Kidney (tissue), 14 donors: ENCODE measurements around the gene SEZ6L. TPM values are rescaled to one million over a fixed set of nuclear protein-coding genes. Genes with fewer than 3 reads are reported as not detected.

Experiments
- DNase-seq, 5 donors: peaks; one replicate each; pipeline ENCODE4 v3.0.0-alpha.2; 2013 to 2020
- FAIRE-seq: peaks from 2 replicates; lab custom pipeline; 2012; peaks lifted over from hg19 to GRCh38; lab: Jason Lieb, UNC
- H3K27ac ChIP-seq, 2 donors: one replicate each; pipeline ENCODE4 v1.7.0; 2013; ENCODE audit warnings: low read depth in 2 of 2, low read length in 2 of 2, inconsistent platforms in 1 of 2
- H3K27me3 ChIP-seq: one replicate; pipeline ENCODE4 v1.7.1; 2013; ENCODE audit warnings: low read length, inconsistent platforms; ENCODE audit not compliant: control insufficient read depth, insufficient read depth
- H3K36me3 ChIP-seq, 3 donors: one replicate each; pipeline versions ENCODE4 v1.7.0 to v1.7.1; 2013; ENCODE audit warnings: low read length in 3 of 3, control low read depth in 1 of 3, inconsistent platforms in 1 of 3; ENCODE audit not compliant: insufficient read depth in 3 of 3, control insufficient read depth in 2 of 3
- H3K4me1 ChIP-seq, 3 donors: one replicate each; pipeline versions ENCODE4 v1.7.0 to v1.7.1; 2013; ENCODE audit warnings: low read length in 3 of 3, inconsistent platforms in 1 of 3, low read depth in 1 of 3; ENCODE audit not compliant: control insufficient read depth in 2 of 3, insufficient read depth in 2 of 3
- H3K4me3 ChIP-seq, 3 donors: one replicate each; pipeline versions ENCODE4 v1.7.0 to v1.8.1; 2013; ENCODE audit warnings: low read length in 3 of 3, control low read depth in 1 of 3, inconsistent platforms in 1 of 3
- H3K9ac ChIP-seq, 3 donors: one replicate each; pipeline versions ENCODE4 v1.7.0 to v1.7.1; 2013; ENCODE audit warnings: low read length in 3 of 3, control low read depth in 1 of 3, inconsistent platforms in 1 of 3
- H3K9me3 ChIP-seq, 3 donors: one replicate each; pipeline versions ENCODE4 v1.7.0 to v1.7.1; 2013; ENCODE audit warnings: low read length in 3 of 3, control low read depth in 1 of 3, inconsistent platforms in 1 of 3; ENCODE audit not compliant: control insufficient read depth in 2 of 3, insufficient read depth in 1 of 3
- CTCF ChIP-seq: IDR thresholded peaks from 3 replicates; pipeline ENCODE4 v1.5.1; 2012; ENCODE audit warnings: mild to moderate bottlenecking, moderate library complexity, borderline replicate concordance; ENCODE audit not compliant: insufficient read depth; ENCODE audit errors: extremely low read depth
- intact Hi-C: fragments of 100-400 bp; cut with DNase I; formaldehyde crosslinking; loops from one replicate; pipeline ENCODE4 v1.11.1; 2022
- polyA plus RNA-seq: library from polyadenylated mRNA; stranded (reverse); fragments of 350-450 nt; fragmentation: Illumina TruSeq; extraction: RNeasy Lipid Tissue Mini Kit (QIAGEN cat#74804); gene quantifications from one replicate; pipeline ENCODE4 v1.2.3, GENCODE V29; 2014; ENCODE audit warnings: low read depth, low replicate concordance; ENCODE audit not compliant: insufficient read depth
- total RNA-seq: library from RNA; stranded (reverse); fragmentation: NEBNext Ultra II Directional; extraction: Animal tissue kit (Norgen Biotek cat#: 25700); gene quantifications from one replicate; pipeline ENCODE4 v1.2.1, GENCODE V29; 2021
- donor health status: control.
- donor health status: control.
- donor health status: control.
- donor health status: control.
- donor health status: control.
- donor health status: DM: yes; HTN: yes; CAD: no.
- donor health status: Normal renal cell carcinoma (clear cell type).

Gene SEZ6L
- total and polyA plus RNA-seq, 2 donors from 2014 or later = 0.09 to 0.19 TPM

- Histone ChIP-seq H3K27ac (no peak overlapping the region), H3K4me1 (no peaks in the 10 kb centered on the region), H3K27me3 (no peaks in the 10 kb centered on the region), H3K9ac (no peak overlapping the region), H3K9me3 (no peaks in the 10 kb centered on the region), H3K36me3 (no peaks in the 10 kb centered on the region), H3K4me3 (no peak overlapping the region)
- no peak for TF ChIP-seq CTCF
- intact Hi-C loops = no loop called here
- FAIRE-seq (no peak), DNase-seq (peak in 4 of 5 donors; percentile 31 to 69 (median 60))
These were observed 90.2 kb downstream of the SEZ6L start for GRCh38 chr22:26259510-26259909.

DNA sequence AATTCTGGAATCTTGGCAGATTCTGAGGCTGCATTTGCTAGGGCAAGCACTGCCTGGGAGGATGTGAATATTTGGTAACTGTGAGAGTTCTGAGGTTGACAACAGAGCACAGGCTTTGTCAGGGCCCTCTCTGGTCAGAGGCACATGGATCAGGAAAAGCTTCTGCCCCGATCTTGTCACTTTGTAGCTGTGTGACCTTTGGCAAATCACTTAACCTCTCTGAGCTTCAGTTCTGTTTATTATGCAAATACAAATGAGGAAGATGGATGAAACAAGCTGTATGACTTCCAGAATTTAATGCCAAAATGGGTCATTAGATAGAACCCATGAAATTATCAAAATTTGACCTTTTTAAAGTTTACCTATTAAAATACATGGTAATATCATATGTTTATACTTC, 94.9 kb downstream of the SEZ6L start:
- Histone ChIP-seq H3K4me1 (no peaks in the 10 kb centered on the region), H3K9ac (no peak overlapping the region), H3K36me3 (no peaks in the 10 kb centered on the region), H3K27ac (no peak overlapping the region), H3K9me3 (no peaks in the 10 kb centered on the region), H3K27me3 (no peaks in the 10 kb centered on the region), H3K4me3 (no peak overlapping the region)
- intact Hi-C loops = no loop called here
- FAIRE-seq (no peak), DNase-seq (no peak)
- TF ChIP-seq CTCF = no peak

DNA sequence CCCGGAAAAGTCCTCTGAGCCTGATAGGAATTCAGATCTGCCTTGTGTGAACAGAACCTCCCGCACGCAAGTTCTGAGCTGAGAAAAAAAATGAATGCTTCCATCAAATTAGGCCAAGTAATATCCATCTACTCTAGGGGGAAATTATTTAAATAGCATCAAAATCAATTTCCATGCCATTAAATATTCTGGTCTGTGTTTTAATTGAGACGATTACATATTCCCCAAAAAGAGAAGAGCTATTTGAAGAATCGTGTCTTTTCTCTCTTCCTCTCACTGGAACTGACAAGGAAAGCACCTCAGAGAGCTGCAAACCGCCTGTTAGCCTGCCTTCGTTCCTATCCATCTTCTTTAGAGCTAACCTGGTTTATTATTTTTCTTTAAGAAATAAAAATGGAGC, 96.0 kb downstream of the SEZ6L start:
- H3K4me1 ChIP-seq = no peaks in the 10 kb centered on the region
- H3K4me3 ChIP-seq = no peak overlapping the region
- TF ChIP-seq CTCF = no peak
- FAIRE-seq (no peak), DNase-seq (no peak)
- H3K27me3 ChIP-seq = no peaks in the 10 kb centered on the region
- H3K36me3 ChIP-seq = no peaks in the 10 kb centered on the region
- intact Hi-C loops = no loop called here
- H3K27ac ChIP-seq = no peak overlapping the region
- no peaks in the 10 kb centered on the region for H3K9me3 ChIP-seq
- H3K9ac ChIP-seq = no peak overlapping the region

DNA sequence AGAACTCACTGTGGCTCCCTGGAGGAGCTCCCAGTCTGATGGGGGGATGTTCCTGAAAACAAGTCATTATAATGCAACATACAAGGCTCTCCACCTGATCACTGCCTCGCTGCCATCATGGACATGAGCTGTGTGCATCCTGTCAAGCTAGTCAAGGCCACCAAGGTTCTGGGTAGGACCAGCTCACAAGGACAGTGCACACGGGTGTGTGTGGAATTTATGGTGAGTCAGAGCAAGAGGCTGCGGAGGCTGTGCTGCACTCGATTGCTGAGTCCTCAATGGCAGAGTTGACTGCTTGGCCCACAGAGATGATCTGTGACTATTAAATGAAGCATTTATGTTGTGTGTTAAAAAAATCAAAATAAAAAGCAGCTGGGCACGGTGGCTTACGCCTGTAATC, 96.6 kb downstream of the SEZ6L start:
- Histone ChIP-seq H3K27me3 (no peaks in the 10 kb centered on the region), H3K9me3 (no peaks in the 10 kb centered on the region), H3K4me1 (no peaks in the 10 kb centered on the region), H3K9ac (no peak overlapping the region), H3K4me3 (no peak overlapping the region), H3K27ac (no peak overlapping the region), H3K36me3 (no peaks in the 10 kb centered on the region)
- no peak for TF ChIP-seq CTCF
- FAIRE-seq (no peak), DNase-seq (no peak)
- intact Hi-C loops = no loop called here
